Central memory CD8-positive, alpha-beta T cell (primary cell): ENCODE data around the gene THAP12.
A peak's percentile ranks its signal among the peaks of the same experiment; 100 is the strongest.

Experiments
- ATAC-seq: fragments of 150-1000 bp; cut with Tn5 transposase; replicated peaks from 2 replicates; pipeline ENCODE4 v1.10.0; 2022; ENCODE audit warnings: mild to moderate bottlenecking, moderate FRiP score, moderate number of reproducible peaks; ENCODE audit not compliant: poor library complexity, severe bottlenecking; ENCODE audit errors: extremely low read depth
- DNase-seq, 2 donors: peaks; one replicate each; pipeline ENCODE4 v3.0.0; 2021; ENCODE audit warnings: low spot score in 2 of 2
- H3K27ac Mint-ChIP-seq: one replicate; pipeline ENCODE4 v1.8.0; 2022; ENCODE audit warnings: low read depth, mild to moderate bottlenecking, moderate library complexity, mixed read lengths
- H3K27me3 Mint-ChIP-seq: one replicate; pipeline ENCODE4 v1.8.0; 2022; ENCODE audit warnings: mixed read lengths
- H3K36me3 Mint-ChIP-seq: one replicate; pipeline ENCODE4 v1.8.0; 2022; ENCODE audit warnings: mild to moderate bottlenecking, moderate library complexity, mixed read lengths; ENCODE audit not compliant: insufficient read depth
- H3K4me1 Mint-ChIP-seq: one replicate; pipeline ENCODE4 v1.8.0; 2022; ENCODE audit warnings: mixed read lengths
- H3K4me3 Mint-ChIP-seq: one replicate; pipeline ENCODE4 v1.8.0; 2022; ENCODE audit warnings: mild to moderate bottlenecking, moderate library complexity, mixed read lengths
- H3K9me3 Mint-ChIP-seq: one replicate; pipeline ENCODE4 v1.8.0; 2022; ENCODE audit warnings: mixed read lengths

The THAP12 gene

GRCh38 chr11:76368490-76368889, 12.4 kb downstream of the THAP12 start:
- DNase-seq (no peak), ATAC-seq (no peak)
- no peaks in the 10 kb centered on the region for H3K27me3 Mint-ChIP-seq
- peaks cover 47% of the 10 kb centered on the region for H3K4me1 Mint-ChIP-seq
- H3K9me3 Mint-ChIP-seq, result no peaks in the 10 kb centered on the region
- H3K36me3 Mint-ChIP-seq, result peaks cover 16% of the 10 kb centered on the region
- H3K4me3 Mint-ChIP-seq, result no peak overlapping the region
- H3K27ac Mint-ChIP-seq, result peak overlapping the region; percentile 64

GRCh38 chr11:76365038-76365679, 15.8 kb downstream of the THAP12 start:
- H3K4me1 Mint-ChIP-seq, result peaks cover 36% of the 10 kb centered on the region
- H3K27ac Mint-ChIP-seq, result no peak overlapping the region
- H3K36me3 Mint-ChIP-seq, result peaks cover 23% of the 10 kb centered on the region
- DNase-seq (no peak), ATAC-seq (no peak)
- H3K4me3 Mint-ChIP-seq, result no peak overlapping the region
- H3K9me3 Mint-ChIP-seq, result no peaks in the 10 kb centered on the region
- no peaks in the 10 kb centered on the region for H3K27me3 Mint-ChIP-seq

DNA sequence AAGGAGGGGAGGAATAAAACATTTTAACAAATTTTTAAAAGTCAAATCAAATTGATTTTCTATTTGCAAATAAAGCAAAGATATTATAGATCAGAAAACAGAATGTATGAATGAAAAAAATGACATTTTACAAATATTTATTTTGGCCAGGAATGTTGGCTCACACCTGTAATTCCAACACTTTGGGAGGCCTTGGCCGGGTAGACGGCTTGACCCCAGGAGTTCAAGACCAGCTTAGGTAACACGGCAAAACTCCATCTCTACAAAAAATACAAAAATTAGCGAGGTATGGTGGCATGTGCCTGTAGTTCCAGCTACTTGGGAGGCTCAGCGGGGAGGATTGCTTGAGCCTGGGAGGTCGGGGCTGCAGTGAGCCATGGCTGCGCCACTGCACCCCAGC, 18.2 kb downstream of the THAP12 start:
- peaks cover 29% of the 10 kb centered on the region for H3K36me3 Mint-ChIP-seq

DNA sequence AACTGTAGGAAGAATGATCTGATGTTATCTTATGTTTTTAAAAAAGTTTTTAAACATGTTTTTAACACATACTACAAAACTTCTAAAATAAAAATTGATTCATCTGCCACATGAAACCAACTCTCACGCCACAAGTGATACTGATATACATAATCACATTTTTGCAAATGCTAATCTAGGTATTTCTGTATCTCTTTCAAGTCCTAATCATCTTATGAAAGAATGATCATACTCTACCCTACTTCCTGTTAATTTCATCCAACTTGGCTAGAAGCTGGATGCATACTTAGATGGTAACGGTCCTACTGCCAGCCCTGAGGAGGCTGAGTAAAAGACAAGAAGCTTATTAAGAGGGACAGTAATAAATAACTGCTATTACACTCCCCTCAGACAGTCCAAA, 19.2 kb downstream of the THAP12 start:
- Mint-ChIP-seq H3K4me1 (peaks cover 18% of the 10 kb centered on the region), H3K36me3 (peaks cover 34% of the 10 kb centered on the region), H3K9me3 (no peaks in the 10 kb centered on the region), H3K27ac (no peak overlapping the region), H3K27me3 (no peaks in the 10 kb centered on the region), H3K4me3 (no peak overlapping the region)
- DNase-seq (no peak), ATAC-seq (no peak)

More for the DNA sequence above, 18.2 kb downstream of the THAP12 start:
- H3K4me1 Mint-ChIP-seq, result peaks cover 21% of the 10 kb centered on the region
- H3K4me3 Mint-ChIP-seq, result no peak overlapping the region
- H3K9me3 Mint-ChIP-seq, result no peaks in the 10 kb centered on the region
- H3K27me3 Mint-ChIP-seq, result no peaks in the 10 kb centered on the region
- no peak for ATAC-seq
- no peak overlapping the region for H3K27ac Mint-ChIP-seq
- DNase-seq, result no peak

DNA sequence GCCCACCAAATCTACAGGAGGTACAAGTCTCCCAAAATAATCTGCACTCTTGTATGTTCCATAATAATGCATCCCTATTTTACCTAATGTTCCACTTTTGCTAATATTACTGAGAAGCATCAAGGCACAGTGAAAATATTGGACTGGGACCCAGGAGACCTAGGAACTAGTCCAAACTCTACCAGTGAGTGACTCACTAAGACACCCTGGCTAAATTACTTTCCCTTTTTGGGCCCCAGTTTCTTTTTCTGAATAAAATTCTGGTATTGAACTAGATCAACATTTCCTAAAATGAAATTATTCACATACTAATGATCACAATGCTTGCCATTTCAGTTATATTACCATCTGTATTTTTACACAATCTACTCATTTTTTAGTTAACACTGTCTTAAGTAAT, 19.6 kb downstream of the THAP12 start:
- Mint-ChIP-seq H3K4me1 (peaks cover 18% of the 10 kb centered on the region), H3K27me3 (no peaks in the 10 kb centered on the region), H3K9me3 (no peaks in the 10 kb centered on the region), H3K27ac (no peak overlapping the region), H3K4me3 (no peak overlapping the region), H3K36me3 (peaks cover 34% of the 10 kb centered on the region)
- DNase-seq, result no peak
- no peak for ATAC-seq

DNA sequence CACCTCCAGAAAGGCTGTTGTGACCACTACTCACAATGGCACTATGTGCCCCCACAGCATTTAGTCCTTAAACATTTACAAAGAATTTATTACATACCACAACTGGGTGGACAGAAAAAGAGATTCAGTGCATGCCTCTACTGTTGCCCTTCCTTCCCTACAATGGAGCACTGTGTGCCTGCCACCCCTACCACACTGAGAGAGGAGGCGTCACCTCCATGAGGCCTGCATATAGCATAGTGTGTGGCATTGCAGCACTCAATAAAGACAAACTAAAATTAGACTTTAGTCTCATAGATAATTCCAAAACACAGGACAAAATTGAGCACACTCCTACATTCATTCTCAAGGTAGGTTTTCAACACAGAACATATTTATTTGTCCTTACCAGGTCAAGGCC, 25.8 kb downstream of the THAP12 start:
- H3K4me1 Mint-ChIP-seq, result peaks cover 12% of the 10 kb centered on the region
- no peak for ATAC-seq

DNA sequence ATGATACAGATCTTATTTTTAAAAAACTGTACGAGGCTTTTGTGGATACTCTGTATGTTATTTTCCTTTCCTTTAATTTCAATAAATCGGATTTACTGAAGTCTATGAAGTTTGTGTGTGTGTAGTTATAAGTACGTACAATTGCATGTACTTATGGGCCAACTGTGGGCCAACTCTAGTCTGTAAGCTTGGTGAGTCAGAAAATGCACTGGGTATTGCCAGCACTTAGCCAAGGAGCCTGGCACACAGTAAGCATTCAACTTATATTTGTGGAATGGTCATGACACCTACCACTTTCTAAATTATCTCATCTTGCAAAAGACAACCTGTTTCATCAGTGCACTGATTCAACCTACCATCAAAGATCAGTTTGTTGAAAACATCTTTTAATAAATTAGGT, 32.6 kb downstream of the THAP12 start:
- H3K27ac Mint-ChIP-seq, result no peak overlapping the region
- H3K4me3 Mint-ChIP-seq, result no peak overlapping the region
- no peaks in the 10 kb centered on the region for H3K9me3 Mint-ChIP-seq
- no peaks in the 10 kb centered on the region for H3K27me3 Mint-ChIP-seq
- peaks cover 26% of the 10 kb centered on the region for H3K36me3 Mint-ChIP-seq
- no peak for DNase-seq
- peaks cover 5% of the 10 kb centered on the region for H3K4me1 Mint-ChIP-seq
- ATAC-seq, result no peak

More for the DNA sequence above, 25.8 kb downstream of the THAP12 start:
- Mint-ChIP-seq H3K4me3 (no peak overlapping the region), H3K36me3 (peaks cover 42% of the 10 kb centered on the region), H3K27me3 (no peaks in the 10 kb centered on the region), H3K27ac (no peak overlapping the region), H3K9me3 (peaks cover 11% of the 10 kb centered on the region)
- no peak for DNase-seq

- ATAC-seq (no peak), DNase-seq (no peak)
- Mint-ChIP-seq H3K4me3 (no peak overlapping the region), H3K36me3 (peaks cover 21% of the 10 kb centered on the region), H3K4me1 (no peaks in the 10 kb centered on the region), H3K27me3 (no peaks in the 10 kb centered on the region), H3K27ac (no peak overlapping the region), H3K9me3 (no peaks in the 10 kb centered on the region)
Observed at GRCh38 chr11:76347466-76347865, 33.5 kb downstream of the THAP12 start.

- ATAC-seq (no peak), DNase-seq (no peak)
- Mint-ChIP-seq H3K4me1 (no peaks in the 10 kb centered on the region), H3K4me3 (no peak overlapping the region), H3K9me3 (peaks cover 6% of the 10 kb centered on the region), H3K36me3 (no peaks in the 10 kb centered on the region), H3K27me3 (no peaks in the 10 kb centered on the region), H3K27ac (no peak overlapping the region)
Observed at GRCh38 chr11:76339221-76339620, 41.7 kb downstream of the THAP12 start.

- H3K4me1 Mint-ChIP-seq, result no peaks in the 10 kb centered on the region
- H3K4me3 Mint-ChIP-seq, result no peak overlapping the region
- no peak overlapping the region for H3K27ac Mint-ChIP-seq
- no peak for ATAC-seq
- peaks cover under 1% of the 10 kb centered on the region for H3K36me3 Mint-ChIP-seq
- no peaks in the 10 kb centered on the region for H3K27me3 Mint-ChIP-seq
- no peak for DNase-seq
- peaks cover 8% of the 10 kb centered on the region for H3K9me3 Mint-ChIP-seq
Observed at GRCh38 chr11:76337923-76338322, 43.0 kb downstream of the THAP12 start.

DNA sequence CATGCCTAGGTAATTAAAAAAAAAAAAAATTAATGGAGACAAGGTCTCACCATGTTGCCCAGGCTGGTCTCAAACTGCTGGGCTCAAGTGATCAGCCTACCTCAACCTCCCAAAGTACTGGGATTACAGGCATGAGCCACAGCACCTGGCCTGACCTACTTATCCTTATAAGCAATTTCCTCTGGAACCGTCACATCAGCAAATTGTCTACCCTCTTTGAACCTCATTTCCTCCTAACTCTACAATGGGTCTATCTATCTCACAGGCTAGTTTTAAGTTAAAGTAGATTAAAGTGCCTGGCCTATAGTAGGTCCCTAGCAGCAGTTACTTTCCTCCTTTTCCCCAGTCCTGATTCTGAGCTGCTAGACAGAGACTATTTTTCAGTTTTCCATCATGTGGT, 43.5 kb downstream of the THAP12 start:
- no peaks in the 10 kb centered on the region for H3K4me1 Mint-ChIP-seq
- no peaks in the 10 kb centered on the region for H3K27me3 Mint-ChIP-seq
- DNase-seq, result no peak
- no peak overlapping the region for H3K4me3 Mint-ChIP-seq
- H3K9me3 Mint-ChIP-seq, result peaks cover 8% of the 10 kb centered on the region
- no peak for ATAC-seq
- H3K36me3 Mint-ChIP-seq, result peaks cover 2% of the 10 kb centered on the region
- H3K27ac Mint-ChIP-seq, result no peak overlapping the region

GRCh38 chr11:76336597-76336996, 44.3 kb downstream of the THAP12 start:
- no peak overlapping the region for H3K27ac Mint-ChIP-seq
- ATAC-seq, result no peak
- H3K4me3 Mint-ChIP-seq, result no peak overlapping the region
- peaks cover 2% of the 10 kb centered on the region for H3K36me3 Mint-ChIP-seq
- H3K4me1 Mint-ChIP-seq, result no peaks in the 10 kb centered on the region
- H3K27me3 Mint-ChIP-seq, result no peaks in the 10 kb centered on the region
- H3K9me3 Mint-ChIP-seq, result peaks cover 8% of the 10 kb centered on the region
- no peak for DNase-seq

DNA sequence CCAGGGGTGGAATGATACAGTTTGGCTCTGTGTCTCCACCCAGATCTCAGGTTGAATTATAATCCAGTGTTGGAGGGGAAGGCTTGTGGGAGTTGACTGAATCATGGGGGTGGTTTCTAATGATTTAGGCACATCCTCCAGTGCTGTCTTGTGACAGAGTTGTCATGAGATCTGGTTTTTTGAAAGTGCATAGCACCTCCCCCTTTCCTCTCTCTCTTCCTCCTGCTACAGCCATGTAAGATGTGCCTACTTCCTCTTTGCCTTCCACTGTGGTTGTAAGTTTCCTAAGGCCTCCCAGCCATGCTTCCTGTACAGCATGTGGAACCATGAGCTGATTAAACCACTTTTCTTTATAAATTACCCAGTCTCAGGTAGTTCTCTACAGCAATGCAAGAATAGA, 45.1 kb downstream of the THAP12 start:
- no peak for ATAC-seq
- H3K27me3 Mint-ChIP-seq, result no peaks in the 10 kb centered on the region
- no peak overlapping the region for H3K4me3 Mint-ChIP-seq
- no peak for DNase-seq
- H3K4me1 Mint-ChIP-seq, result no peaks in the 10 kb centered on the region
- no peak overlapping the region for H3K27ac Mint-ChIP-seq
- H3K36me3 Mint-ChIP-seq, result peaks cover 2% of the 10 kb centered on the region
- H3K9me3 Mint-ChIP-seq, result peaks cover 8% of the 10 kb centered on the region
